Placental epithelial cell (primary cell): ENCODE measurements around the gene RAPH1. TPM values are rescaled to one million over a fixed set of nuclear protein-coding genes. Genes with fewer than 3 reads are reported as not detected.

Source experiments
- total RNA-seq: library from RNA; depleted of rRNA; stranded (reverse); fragments of >200 nt; gene quantifications from 2 replicates; pipeline ENCODE4 v1.2.3, GENCODE V29; 2012

Gene RAPH1, protein sequence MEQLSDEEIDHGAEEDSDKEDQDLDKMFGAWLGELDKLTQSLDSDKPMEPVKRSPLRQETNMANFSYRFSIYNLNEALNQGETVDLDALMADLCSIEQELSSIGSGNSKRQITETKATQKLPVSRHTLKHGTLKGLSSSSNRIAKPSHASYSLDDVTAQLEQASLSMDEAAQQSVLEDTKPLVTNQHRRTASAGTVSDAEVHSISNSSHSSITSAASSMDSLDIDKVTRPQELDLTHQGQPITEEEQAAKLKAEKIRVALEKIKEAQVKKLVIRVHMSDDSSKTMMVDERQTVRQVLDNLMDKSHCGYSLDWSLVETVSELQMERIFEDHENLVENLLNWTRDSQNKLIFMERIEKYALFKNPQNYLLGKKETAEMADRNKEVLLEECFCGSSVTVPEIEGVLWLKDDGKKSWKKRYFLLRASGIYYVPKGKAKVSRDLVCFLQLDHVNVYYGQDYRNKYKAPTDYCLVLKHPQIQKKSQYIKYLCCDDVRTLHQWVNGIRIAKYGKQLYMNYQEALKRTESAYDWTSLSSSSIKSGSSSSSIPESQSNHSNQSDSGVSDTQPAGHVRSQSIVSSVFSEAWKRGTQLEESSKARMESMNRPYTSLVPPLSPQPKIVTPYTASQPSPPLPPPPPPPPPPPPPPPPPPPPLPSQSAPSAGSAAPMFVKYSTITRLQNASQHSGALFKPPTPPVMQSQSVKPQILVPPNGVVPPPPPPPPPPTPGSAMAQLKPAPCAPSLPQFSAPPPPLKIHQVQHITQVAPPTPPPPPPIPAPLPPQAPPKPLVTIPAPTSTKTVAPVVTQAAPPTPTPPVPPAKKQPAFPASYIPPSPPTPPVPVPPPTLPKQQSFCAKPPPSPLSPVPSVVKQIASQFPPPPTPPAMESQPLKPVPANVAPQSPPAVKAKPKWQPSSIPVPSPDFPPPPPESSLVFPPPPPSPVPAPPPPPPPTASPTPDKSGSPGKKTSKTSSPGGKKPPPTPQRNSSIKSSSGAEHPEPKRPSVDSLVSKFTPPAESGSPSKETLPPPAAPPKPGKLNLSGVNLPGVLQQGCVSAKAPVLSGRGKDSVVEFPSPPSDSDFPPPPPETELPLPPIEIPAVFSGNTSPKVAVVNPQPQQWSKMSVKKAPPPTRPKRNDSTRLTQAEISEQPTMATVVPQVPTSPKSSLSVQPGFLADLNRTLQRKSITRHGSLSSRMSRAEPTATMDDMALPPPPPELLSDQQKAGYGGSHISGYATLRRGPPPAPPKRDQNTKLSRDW
- total RNA-seq = 6.3 and 12.1 TPM in 2 replicates

DNA sequence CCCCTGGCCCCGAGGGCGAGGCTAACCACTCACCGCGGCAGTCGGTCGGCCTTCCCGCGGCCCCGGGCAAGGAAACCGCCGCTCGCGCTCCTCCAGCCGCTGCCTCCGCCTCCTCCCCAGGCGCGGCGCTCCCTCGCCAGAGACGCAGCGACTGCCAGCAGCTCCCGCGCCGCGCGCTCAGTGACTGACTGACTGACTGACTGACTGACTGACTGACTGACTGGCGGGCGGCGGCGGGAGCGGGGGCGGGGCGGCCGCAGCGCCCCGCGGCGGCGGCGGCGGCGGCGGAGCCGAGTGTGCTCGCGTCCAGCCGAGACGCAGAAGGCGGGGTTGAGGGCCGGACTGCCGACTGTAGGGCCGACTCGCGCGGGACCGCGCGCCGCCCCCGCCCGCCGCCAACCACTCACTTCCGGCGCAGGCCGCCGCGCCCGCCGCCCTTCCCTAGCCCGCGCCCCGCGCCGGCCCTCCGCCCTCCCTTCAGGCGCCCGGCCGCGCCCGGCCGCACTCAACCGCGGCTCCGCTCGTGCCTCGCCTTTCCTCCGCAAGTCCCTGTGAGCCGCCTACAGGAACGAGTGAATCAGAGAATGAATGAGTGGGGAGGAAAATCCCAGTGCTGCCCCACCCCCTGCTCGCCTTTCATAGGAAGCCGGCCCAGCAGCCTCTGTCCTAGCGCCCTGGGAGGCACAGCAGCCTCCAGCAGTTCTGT lies at the start of gene RAPH1:
Gene RAPH1 (minus strand): TSS at position 224 of the 706 bp plus-strand sequence. CDS start 39,948 bp downstream, outside the sequence.

Other genes starting within 250 kb of the RAPH1 start
- 14.9 and 25.1 TPM in 2 replicates for gene ABI2, start 206.9 kb downstream of the RAPH1 start, total RNA-seq
- not detected in 2 replicates for gene CD28, start 171.3 kb upstream of the RAPH1 start, total RNA-seq